GM18519 (cell line): ENCODE measurements around the gene WHRN.

Source experiments
- ATAC-seq: cut with Tn5 transposase; IDR thresholded peaks from one replicate; pipeline ENCODE4 v1.9.1; 2021; ENCODE audit warnings: mild to moderate bottlenecking, moderate library complexity; ENCODE audit not compliant: unreplicated experiment, low FRiP score

WHRN gene

GRCh38 chr9:114370968-114371320 is 134.3 kb downstream of the WHRN start:
- ATAC-seq = no peak

- no peak for ATAC-seq
Measured at GRCh38 chr9:114370251-114370967, 134.9 kb downstream of the WHRN start.

- no peak for ATAC-seq
Measured at GRCh38 chr9:114369216-114370130, 135.8 kb downstream of the WHRN start.

- ATAC-seq = no peak
Measured at GRCh38 chr9:114367772-114368569, 137.3 kb downstream of the WHRN start.

- no peak for ATAC-seq
Measured at GRCh38 chr9:114367366-114367765, 137.9 kb downstream of the WHRN start.

- peak; percentile 34 for ATAC-seq
Measured at GRCh38 chr9:114366334-114367128, 138.7 kb downstream of the WHRN start.

- ATAC-seq = no peak
Measured at GRCh38 chr9:114365194-114365593, 140.1 kb downstream of the WHRN start.

- no peak for ATAC-seq
Measured at GRCh38 chr9:114364134-114365041, 140.9 kb downstream of the WHRN start.

GRCh38 chr9:114363424-114363823 is 141.8 kb downstream of the WHRN start:
- no peak for ATAC-seq

GRCh38 chr9:114362394-114362793 is 142.9 kb downstream of the WHRN start:
- ATAC-seq = no peak

GRCh38 chr9:114361542-114361941 is 143.7 kb downstream of the WHRN start:
- ATAC-seq = no peak

- ATAC-seq = no peak
Measured at GRCh38 chr9:114359801-114360200, 145.5 kb downstream of the WHRN start.

GRCh38 chr9:114357911-114358328 is 147.4 kb downstream of the WHRN start:
- no peak for ATAC-seq

GRCh38 chr9:114357360-114357759 is 147.9 kb downstream of the WHRN start:
- ATAC-seq = no peak

GRCh38 chr9:114356792-114357191 is 148.5 kb downstream of the WHRN start:
- no peak for ATAC-seq

- no peak for ATAC-seq
Measured at GRCh38 chr9:114355821-114356220, 149.5 kb downstream of the WHRN start.
